GM21526 (cell line): ENCODE data around the gene PARP15.
"Not testable (repeated sequence)": the region's sequence is repeated elsewhere in the genome, so short reads cannot be mapped to it uniquely, and the experiment has no call there.

Source experiments
- ATAC-seq: cut with Tn5 transposase; IDR thresholded peaks from one replicate; pipeline ENCODE4 v1.9.1; 2021; ENCODE audit warnings: moderate library complexity; ENCODE audit not compliant: unreplicated experiment, low FRiP score

The PARP15 gene

GRCh38 chr3:122612696-122613095, 35.2 kb downstream of the PARP15 start:
- ATAC-seq = no peak

DNA sequence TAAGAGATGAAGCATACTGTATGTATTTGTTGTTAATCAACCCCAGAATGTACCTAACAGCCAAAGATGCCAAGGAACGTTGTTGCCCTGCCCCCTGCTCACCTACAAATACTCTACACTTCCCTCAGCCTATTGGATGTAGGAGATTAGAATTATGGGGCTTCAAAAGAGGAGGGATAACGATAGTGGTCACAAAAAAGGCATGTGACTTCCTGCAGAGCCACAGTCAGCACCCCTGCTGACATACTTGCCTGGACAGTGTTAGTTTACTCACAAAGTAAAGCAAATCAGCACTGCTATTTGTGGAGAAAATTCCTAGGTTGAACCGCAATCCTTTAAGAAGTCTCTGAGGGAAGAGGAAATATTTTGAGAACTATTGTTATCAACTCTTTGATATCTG, 37.9 kb downstream of the PARP15 start:
- no peak for ATAC-seq

- no peak for ATAC-seq
Observed at GRCh38 chr3:122618614-122619013, 41.2 kb downstream of the PARP15 start.

DNA sequence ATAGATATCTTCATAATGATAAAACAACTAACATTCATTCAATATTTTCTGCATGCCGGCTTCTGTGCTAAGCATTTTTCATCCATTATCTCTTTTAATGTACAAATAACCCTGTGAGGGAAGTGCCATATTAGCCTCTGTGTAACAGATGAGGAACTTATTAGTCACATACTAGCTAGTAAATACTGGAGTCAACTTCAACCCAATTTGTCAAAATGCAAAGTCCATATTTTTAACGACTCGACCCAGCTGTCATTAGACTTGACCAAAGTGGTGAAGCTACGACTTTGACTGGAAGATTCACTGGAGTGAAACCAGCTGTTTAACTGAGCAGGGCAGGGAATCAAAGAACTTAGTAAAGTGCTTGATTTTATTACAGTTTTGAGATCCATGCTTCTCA, 41.6 kb downstream of the PARP15 start:
- no peak for ATAC-seq

GRCh38 chr3:122620399-122620798, 42.9 kb downstream of the PARP15 start:
- ATAC-seq = no peak

DNA sequence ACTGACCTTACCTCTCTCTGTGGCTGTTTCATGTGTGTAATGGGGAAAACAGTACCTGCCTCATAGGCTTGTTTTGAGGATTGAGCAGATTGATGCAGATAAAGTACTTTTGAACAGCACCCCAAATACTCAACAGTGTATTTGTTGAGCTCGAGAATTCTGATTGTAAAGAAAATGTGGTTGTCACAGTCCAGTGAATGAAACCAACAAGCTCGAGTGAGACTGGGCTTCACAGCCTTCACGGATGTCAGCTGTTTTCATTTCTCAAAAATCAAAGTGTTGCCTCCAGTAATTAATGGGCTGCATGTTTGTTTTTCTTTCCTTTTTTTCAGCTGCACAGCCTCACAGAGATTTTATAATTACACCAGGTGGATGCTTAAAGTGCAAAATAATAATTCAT, 43.7 kb downstream of the PARP15 start:
- no peak for ATAC-seq

GRCh38 chr3:122623031-122623829, 45.8 kb downstream of the PARP15 start:
- no peak for ATAC-seq

DNA sequence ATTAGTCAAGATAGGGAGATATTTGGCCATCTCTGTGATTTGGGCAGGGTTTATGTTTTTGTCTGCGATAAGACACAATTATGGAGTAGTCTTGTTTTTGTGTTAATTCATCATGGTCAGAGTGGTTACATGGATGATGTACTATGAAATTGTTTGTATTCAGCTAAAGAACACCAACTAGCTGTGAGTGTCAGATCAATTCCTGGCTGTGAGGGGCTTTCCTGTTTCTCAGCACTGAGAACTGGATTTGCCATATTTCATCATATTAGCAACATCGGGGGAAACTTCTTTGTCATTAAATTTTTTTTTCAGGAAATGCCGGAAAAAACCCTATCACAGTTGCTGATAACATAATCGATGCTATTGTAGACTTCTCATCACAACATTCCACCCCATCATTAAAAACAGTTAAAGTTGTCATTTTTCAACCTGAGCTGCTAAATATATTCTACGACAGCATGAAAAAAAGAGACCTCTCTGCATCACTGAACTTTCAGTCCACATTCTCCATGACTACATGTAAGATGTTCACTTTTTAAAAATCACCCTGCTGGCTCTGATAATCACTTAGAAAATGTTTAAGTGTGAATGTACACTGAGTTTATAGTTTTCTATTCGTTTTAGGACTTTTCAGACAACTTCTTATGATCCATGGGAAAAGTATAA, 49.2 kb downstream of the PARP15 start:
- no peak for ATAC-seq

DNA sequence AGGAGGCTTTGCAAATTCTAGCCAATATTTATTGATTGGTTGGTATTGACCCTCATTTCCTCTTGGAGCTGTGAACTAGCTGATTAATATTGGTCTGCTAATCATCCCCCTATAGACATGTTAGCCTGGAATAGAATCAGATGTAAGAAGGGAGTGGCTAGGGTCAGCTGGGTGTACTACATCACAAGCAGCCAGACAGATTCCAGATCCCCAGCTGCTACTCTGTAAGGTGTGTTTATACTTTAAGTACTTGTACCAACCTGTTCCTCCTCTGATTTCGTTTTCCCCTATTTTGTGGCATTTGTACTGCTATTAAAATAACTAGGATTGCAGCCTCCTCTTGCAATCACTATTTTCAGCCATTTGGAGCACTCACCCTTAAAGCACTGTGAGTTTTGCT, 49.9 kb downstream of the PARP15 start:
- no peak for ATAC-seq

DNA sequence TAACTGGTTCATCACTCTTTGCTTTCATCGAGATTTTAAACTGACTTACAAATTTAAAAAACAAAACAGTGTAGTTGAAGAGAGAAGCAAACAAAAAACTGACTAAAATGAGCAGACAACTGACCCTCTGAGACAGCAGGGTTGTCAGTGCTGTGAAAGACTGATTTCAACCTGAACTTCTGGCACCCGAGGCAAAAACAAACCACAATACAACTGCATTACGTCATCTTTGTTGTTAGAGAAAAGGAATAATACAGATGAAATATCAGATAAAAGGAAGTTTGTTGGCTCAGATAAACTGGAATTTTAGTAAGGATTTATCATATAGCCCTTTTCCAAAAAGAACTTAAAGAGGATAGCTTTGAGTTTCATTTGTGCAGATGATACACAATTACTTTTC, 51.1 kb downstream of the PARP15 start:
- ATAC-seq = no peak

DNA sequence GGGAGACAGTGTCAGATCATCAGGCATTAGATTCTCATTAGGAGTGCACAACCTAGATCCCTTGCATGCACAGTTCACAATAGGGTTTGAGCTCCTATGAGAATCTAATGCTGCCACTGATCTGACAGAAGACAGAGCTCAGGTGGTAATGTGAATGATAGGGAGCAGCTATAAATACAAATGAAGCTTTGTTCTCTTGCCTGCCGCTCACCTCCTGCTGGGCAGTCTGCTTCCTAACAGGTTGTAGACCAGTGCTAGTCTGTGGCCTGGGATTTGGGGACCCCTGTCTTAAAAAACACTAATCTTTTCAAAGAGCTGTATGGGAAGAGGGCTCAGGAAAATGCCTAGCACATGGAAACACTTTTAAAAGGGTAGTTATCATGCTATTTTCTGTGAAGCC, 52.3 kb downstream of the PARP15 start:
- no peak for ATAC-seq

DNA sequence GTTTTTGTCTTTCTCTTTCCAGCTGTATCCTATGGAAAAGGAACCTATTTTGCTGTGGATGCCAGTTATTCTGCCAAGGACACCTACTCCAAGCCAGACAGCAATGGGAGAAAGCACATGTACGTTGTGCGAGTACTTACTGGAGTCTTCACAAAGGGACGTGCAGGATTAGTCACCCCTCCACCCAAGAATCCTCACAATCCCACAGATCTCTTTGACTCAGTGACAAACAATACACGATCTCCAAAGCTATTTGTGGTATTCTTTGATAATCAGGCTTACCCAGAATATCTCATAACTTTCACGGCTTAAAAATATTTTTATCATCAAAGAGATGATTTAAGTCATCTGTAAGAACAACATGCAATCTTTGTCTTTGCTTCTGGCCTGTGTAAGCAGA, 58.3 kb downstream of the PARP15 start:
- no peak for ATAC-seq

- no peak for ATAC-seq
Observed at GRCh38 chr3:122636697-122637096, 59.2 kb downstream of the PARP15 start.

DNA sequence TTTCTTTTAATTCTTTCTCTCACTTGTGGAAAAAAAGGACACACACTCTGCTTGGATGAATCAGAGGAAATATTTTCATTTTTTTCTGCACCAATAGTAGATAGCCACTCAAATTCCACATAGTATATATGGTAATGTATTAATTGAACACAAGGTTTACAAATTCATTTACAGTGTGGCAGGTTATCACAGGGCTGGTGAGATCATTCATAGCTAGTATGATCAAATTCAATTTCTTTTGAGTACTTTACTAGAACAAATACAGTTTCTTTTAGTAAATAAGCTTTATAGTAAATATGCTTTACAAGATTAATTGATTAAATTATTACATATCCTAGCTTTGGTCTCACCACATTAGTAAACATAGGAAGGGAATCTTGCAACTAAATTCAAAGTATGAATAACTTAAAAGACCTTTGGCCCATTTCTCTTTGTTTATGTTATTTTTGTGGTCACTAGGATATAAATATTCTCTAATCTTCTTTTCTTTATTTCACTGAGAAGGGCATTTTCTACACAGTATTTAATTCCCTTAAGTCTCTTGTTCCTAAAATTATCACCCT, 63.1 kb downstream of the PARP15 start:
- ATAC-seq = no peak

DNA sequence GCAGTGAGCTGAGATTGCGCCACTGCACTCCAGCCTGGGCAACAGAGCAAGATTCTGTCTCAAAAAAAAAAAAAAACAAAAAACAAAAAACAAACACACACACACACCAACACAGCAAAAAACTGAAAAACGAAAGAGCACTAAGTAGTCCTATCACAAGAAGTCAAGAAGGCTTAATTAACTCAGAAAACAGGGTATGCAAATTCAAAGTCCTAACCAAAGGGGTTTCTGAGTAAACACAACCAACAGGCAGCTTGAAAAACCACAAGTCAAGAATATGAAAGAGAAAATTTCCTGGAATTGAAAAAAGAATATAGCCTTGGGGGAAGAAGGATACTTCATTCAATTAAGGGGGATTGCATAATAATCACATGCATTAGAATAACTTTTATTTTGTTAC, 65.5 kb downstream of the PARP15 start:
- ATAC-seq = peak; percentile 47

DNA sequence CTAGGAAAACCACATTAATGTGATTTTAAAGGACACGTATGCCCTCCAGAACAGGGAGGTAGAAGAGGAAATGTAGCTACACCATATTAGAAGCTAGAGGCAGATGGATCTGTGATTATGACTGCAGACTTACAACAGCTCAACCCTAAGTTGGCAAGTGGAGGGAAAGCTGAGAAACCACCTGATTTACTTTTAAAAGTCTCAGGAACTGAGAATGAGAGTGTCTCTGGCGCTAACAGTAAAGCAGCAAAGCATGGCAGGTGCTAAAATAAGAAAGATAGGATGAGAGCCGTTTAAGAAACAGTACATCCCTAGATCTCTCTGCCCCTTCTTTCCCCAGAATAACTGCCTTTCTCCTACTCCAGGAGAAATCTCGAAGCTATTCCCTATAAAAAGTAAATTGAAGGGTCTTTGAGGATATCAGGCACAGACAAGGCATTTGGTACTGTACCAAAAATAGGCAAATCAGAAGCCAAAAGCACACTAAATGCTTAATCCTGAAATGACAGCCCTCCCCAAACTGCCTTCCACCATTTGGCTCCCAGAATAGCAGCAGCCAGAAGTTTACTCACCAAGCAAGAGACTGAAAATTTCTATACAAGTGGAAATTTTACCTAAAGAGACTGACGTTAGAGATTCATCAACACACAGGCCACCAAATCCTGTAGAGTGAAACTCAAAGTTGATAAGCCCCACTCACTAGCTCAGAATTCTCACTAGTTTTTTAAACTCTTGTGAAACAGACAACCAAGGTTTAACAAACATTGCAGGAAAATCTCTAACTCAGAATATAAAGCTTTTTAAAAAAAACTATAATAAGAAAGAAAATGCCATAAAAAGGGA, 68.9 kb downstream of the PARP15 start:
- peak; percentile 53 for ATAC-seq

GRCh38 chr3:122651233-122651907, 73.9 kb downstream of the PARP15 start:
- not testable (repeated sequence) for ATAC-seq

GRCh38 chr3:122651962-122652361, 74.5 kb downstream of the PARP15 start:
- not testable (repeated sequence) for ATAC-seq

GRCh38 chr3:122658336-122658735, 80.9 kb downstream of the PARP15 start:
- not testable (repeated sequence) for ATAC-seq

GRCh38 chr3:122660297-122660974, 83.0 kb downstream of the PARP15 start:
- ATAC-seq = no peak
